Measurements from ENCODE around the gene KLHDC8A.

The KLHDC8A gene

DNA sequence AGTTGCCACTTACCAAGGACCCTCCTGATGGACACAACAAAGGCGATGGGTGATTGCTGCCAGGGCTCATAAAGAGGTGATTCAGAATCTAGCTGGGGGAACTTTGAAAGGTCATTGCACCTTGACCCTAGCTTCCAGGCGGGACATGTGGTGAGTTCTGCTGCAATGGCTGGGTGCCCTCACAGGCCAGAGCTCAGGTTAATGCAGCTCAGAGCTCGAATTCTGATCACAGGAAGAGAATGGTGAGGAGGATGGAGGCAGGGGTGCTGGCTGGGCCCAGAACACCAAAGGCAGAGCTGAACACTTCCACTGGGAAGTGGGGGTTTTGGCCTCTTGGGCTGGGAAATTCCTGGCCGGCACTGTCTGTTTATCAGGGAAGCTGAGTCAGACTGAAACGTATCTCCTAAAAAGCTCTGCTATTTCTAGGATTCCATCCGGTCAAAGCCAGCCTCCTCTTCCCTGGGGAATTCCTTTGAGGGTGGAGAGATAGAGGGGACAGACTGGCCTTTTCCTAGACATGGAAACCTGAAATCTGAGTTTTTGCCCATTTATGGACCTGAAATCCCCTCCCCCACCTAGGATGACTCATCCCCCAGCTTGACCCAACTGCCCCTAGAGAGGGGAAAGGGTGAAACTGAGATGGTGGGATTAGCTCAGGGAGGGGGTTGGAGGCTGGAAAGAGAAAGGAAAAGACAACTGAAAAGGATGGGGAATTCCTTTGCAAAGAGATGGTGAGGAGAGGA, 62.4 kb downstream of the KLHDC8A start:
- DNase-seq = no peak

DNA sequence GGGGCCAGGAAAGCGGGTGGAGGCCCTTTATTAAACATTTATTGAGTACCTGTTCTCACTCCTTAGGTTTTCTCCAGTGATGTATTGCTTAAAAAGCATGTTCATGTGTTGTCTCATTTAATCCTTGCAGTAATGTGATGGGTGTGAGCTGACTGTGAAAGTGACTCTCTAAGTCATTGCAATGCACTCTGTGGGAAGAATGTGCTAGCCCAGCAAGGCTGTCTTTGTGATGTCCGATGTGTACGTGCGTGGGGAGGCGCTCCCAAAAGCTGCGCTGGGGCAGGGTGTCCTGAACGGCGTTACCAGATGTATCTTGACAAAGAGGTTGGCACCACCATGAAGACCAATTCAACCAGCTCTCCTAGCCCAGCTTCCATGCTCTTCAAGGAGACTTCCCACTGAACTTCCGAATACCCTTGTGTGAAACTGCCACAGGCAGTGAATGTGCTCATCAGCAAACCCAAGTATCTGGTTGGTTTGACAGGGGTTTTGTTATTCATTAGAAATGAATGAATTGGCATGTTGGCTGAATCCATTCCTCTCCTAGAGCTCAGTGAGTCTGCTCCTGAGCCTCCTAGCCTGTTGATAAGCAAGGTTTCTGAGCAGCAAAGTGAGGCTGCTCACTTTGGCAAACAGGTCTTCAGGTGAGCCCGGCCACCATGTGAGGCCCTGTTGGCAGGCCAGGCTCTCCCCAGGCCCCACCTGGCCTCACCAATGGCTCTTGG, 63.2 kb downstream of the KLHDC8A start:
- no peak for DNase-seq

DNA sequence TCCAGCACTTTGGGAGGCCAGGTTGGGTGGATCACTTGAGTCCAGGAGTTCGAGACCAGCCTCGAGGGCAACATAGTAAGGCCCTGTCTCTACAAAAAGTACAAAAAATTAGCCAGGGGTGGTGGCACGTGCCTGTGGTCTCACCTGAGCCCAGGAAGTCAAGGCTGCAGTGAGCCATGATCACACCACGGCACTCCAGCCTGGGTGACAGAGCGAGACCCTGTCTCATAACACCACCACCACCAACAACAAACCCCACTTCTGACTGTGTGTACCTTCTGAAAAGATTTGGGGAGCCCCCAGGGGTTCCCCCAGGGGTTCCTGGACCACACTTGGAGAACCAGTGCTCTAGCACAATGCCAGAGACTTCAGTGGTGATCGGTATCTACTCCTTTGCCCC, 65.1 kb downstream of the KLHDC8A start:
- no peak for DNase-seq

DNA sequence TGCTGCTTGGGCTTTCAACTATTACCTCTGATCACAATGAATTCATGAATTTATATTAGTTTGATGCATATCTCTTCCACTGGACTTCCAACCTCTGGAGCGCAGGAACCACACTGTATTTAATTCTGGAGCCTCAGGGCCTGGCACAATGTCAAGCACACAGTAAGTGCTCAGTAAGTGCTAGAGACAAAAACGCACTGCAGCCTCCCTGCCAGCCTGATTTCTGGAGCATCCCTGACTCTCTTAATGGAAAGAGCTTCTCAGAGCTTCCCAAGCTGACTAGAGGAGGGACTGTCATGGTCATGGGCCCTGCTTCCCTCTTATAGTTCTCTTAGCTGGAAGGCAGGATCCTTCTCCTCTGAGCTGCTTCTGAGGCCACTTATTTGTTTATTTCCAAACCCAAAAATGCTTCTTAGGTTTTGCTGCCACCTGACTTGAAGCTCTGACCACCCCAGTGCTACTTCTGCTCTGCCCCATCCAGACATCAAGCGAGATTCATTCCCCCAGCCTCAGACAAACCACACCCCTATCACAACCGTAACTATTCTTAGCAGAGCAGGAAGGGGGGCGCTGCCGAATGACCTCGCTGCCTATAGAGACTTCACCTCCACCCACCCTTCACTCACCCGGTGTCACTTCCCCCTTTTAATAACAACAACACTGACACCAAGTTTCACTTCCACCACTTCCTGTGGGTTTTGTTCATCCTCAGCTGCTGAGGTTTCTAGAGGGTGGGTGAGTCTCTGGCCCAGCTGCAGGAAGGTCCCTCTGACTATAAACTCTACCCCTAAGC, 68.8 kb downstream of the KLHDC8A start:
- DNase-seq = no peak

DNA sequence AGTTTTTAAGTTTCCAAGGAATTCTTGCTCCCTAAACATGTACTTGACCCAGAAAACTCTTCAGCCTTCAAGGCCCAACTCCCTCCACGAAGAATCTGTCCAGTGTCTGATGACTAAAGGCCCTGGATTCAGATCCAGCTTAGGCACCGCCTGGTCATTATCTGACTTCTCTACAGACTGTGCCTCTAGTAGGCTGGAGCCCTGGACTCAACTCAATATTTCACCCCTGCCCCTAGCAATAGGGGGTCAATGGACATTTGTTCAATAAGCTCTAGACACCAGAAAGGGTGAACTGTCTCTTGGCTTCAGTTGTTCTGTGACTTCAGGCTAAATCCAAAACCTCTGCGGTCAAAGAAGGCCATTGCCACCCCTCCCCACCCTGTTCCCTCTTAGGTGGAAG, 69.6 kb downstream of the KLHDC8A start:
- no peak for DNase-seq

DNA sequence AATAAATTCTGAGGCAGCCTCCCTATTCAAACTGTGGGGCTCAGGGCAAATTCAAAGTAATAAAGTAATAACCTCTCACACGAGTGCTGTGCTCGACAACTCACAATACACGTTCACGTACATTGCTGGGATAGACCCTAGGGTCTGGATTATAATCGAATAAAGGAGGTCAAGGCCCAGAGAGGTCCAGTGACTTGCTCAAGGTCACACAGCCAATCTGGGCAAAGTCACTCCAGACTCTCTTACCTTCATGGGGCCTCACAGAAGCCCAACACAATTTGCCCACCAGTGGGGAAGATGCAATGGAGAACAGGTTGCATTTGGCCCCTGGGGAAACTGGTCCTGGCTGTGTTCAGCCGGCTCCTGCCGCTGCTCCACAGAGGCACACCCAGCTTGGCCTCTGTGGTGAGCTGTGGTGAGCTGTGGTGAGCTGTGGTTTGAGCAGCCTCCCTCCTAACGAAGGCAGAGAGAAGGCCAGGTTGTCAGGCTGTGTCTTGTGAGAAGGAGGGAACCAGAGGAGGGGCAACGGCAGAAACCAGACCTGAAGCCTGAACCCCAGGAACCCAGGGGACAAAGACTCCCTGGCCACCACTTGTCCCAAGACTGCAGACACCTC, 70.3 kb downstream of the KLHDC8A start:
- DNase-seq = no peak

Data from NCI-H524 (cell line).